ENCODE measurements around the gene SLC43A2.

DNA sequence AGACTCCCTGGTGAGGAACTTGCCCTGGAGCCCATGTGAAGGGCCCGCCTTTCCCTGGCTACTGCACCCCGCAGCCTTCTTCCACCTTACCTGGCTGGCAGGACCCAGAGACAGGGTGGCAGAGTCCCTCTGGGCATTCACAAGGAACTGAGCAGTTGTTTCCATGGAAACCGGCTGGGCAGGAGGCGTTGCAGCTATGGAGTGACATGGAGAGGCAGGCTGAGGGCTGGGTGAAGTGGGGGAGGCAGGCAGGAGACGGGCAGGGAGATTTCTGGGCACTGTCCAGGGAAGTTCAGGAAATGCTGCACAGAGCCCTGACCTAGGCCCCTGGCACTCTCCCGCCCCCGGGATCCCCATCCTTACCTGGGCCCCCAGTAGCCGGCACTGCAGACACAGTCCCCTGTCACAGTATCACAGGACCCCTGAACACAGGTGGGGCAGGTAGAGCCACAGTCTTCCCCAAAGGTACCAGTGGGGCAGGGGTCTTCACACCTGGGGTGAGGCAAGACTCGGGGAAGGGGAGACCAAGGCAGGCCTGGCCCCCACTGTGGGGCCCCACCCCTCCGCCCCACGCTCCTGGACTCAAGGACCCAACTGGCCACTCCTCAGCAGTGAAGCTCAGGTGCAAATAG is 11.0 kb upstream of the SLC43A2 start:
- TF ChIP-seq, protein P1, sequence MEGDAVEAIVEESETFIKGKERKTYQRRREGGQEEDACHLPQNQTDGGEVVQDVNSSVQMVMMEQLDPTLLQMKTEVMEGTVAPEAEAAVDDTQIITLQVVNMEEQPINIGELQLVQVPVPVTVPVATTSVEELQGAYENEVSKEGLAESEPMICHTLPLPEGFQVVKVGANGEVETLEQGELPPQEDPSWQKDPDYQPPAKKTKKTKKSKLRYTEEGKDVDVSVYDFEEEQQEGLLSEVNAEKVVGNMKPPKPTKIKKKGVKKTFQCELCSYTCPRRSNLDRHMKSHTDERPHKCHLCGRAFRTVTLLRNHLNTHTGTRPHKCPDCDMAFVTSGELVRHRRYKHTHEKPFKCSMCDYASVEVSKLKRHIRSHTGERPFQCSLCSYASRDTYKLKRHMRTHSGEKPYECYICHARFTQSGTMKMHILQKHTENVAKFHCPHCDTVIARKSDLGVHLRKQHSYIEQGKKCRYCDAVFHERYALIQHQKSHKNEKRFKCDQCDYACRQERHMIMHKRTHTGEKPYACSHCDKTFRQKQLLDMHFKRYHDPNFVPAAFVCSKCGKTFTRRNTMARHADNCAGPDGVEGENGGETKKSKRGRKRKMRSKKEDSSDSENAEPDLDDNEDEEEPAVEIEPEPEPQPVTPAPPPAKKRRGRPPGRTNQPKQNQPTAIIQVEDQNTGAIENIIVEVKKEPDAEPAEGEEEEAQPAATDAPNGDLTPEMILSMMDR (IDR thresholded peaks at IDR 0.05): no peak
- TF ChIP-seq YY1 (IDR thresholded peaks at IDR 0.05; ENCODE audit: low read depth): no peak
- TF ChIP-seq GABPA (IDR thresholded peaks at IDR 0.05; ENCODE audit: low read depth): no peak
- TF ChIP-seq, protein P2, sequence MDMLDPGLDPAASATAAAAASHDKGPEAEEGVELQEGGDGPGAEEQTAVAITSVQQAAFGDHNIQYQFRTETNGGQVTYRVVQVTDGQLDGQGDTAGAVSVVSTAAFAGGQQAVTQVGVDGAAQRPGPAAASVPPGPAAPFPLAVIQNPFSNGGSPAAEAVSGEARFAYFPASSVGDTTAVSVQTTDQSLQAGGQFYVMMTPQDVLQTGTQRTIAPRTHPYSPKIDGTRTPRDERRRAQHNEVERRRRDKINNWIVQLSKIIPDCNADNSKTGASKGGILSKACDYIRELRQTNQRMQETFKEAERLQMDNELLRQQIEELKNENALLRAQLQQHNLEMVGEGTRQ (IDR thresholded peaks at IDR 0.05; ENCODE audit: borderline replicate concordance, low read depth, low read length): no peak
- no peak for TF ChIP-seq EZH2phosphoT487 (IDR thresholded peaks at IDR 0.05; ENCODE audit: borderline replicate concordance, low read depth)
- no peak for TF ChIP-seq ELF1 (IDR thresholded peaks at IDR 0.05)
- TF ChIP-seq CHD2 (IDR thresholded peaks at IDR 0.05; ENCODE audit: low read length, partially characterized antibody): no peak
- no peak for TF ChIP-seq RFX5 (IDR thresholded peaks at IDR 0.05; ENCODE audit: low read length)
- TF ChIP-seq, protein P3, sequence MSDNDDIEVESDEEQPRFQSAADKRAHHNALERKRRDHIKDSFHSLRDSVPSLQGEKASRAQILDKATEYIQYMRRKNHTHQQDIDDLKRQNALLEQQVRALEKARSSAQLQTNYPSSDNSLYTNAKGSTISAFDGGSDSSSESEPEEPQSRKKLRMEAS (IDR thresholded peaks at IDR 0.05; ENCODE audit: low read depth): no peak

Measured in SK-N-SH (cell line).